ENCODE data around the gene LRRC9.

LRRC9 gene

DNA sequence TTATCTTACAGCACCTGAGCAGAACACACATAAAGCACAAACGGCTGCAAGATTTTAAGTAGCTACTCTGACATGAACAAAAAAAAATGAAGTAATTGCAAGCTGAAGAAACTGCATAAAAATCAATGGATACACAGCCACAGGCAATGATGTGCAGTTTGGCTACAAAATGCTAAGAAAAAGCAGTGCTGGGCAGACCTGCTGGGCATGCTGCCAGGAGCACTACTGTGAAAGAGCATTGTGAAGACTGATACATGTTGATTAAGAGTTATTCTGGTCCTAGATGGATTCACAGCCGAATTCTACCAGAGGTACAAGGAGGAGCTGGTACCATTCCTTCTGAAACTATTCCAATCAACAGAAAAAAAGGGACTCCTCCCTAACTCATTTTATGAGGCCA lies 29.3 kb upstream of the LRRC9 start:
- H3K27me3 ChIP-seq (ENCODE audit: control insufficient read depth in 3 of 3, insufficient read depth in 3 of 3, low read depth in 1 of 3, low read length in 3 of 3): peaks cover 0 to 4% (median 0%) of the 10 kb centered on the region in 3 experiments
- no peak overlapping the region for H3K4me3 ChIP-seq (ENCODE audit: low read length in 2 of 2)
- no peak overlapping the region for H4K8ac ChIP-seq (ENCODE audit: low read depth, low read length)
- H2BK15ac ChIP-seq (ENCODE audit: low read length): no peak overlapping the region
- no peaks in the 10 kb centered on the region for H3K36me3 ChIP-seq (replicated peaks in 1 of 2; ENCODE audit: control insufficient read depth in 2 of 2, insufficient read depth in 2 of 2, low read length in 2 of 2)
- H3K23ac ChIP-seq (ENCODE audit: low read depth, low read length, poor library complexity): no peak overlapping the region
- H3K9ac ChIP-seq (ENCODE audit: low read depth, low read length, poor library complexity): no peak overlapping the region
- no peak overlapping the region for H3K4me2 ChIP-seq (ENCODE audit: insufficient read depth, low read length, poor library complexity, severe bottlenecking)
- no CpG with 5 or more reads among the region's 2 CpGs for WGBS, 2 donors (ENCODE audit: extremely low coverage in 2 of 2, insufficient read length in 2 of 2, insufficient replicate concordance in 1 of 2)
- no peaks in the 10 kb centered on the region for H3K79me1 ChIP-seq (ENCODE audit: low read depth, low read length)
- no peak overlapping the region for H2BK120ac ChIP-seq (ENCODE audit: low read depth, low read length)
- no peak overlapping the region for H4K91ac ChIP-seq (ENCODE audit: low read depth, low read length, poor library complexity)
- H3K9me3 ChIP-seq (replicated peaks in 1 of 2; ENCODE audit: control insufficient read depth in 2 of 2, insufficient read depth in 1 of 2, low read depth in 1 of 2, low read length in 2 of 2): no peaks in the 10 kb centered on the region
- no peak for DNase-seq (ENCODE audit: low spot score)
- H2AFZ ChIP-seq (ENCODE audit: low read length): no peak overlapping the region
- no peak overlapping the region for H3K18ac ChIP-seq (ENCODE audit: low read length)
- no peak overlapping the region for H3K27ac ChIP-seq (replicated peaks; ENCODE audit: low read length)
- H2AK5ac ChIP-seq (ENCODE audit: low read depth, low read length): no peak overlapping the region
- H2BK5ac ChIP-seq (ENCODE audit: low read length): no peak overlapping the region
- no peak overlapping the region for H2BK12ac ChIP-seq (ENCODE audit: low read length)
- no peaks in the 10 kb centered on the region for H3K4me1 ChIP-seq (ENCODE audit: control insufficient read depth in 2 of 2, insufficient read depth in 1 of 2, low read depth in 1 of 2, low read length in 2 of 2)
- no peak overlapping the region for H3K14ac ChIP-seq (ENCODE audit: low read length)
- no peak overlapping the region for H3K4ac ChIP-seq (ENCODE audit: low read length)

GRCh38 chr14:59895721-59896120 lies 24.2 kb upstream of the LRRC9 start:
- no peak overlapping the region for H2AFZ ChIP-seq (ENCODE audit: low read length)
- no peaks in the 10 kb centered on the region for H3K4me1 ChIP-seq (ENCODE audit: control insufficient read depth in 2 of 2, insufficient read depth in 1 of 2, low read depth in 1 of 2, low read length in 2 of 2)
- DNase-seq (ENCODE audit: low spot score): no peak
- H2BK12ac ChIP-seq (ENCODE audit: low read length): no peak overlapping the region
- H3K18ac ChIP-seq (ENCODE audit: low read length): no peak overlapping the region
- H3K14ac ChIP-seq (ENCODE audit: low read length): no peak overlapping the region
- WGBS, 2 donors (ENCODE audit: extremely low coverage in 2 of 2, insufficient read length in 2 of 2, insufficient replicate concordance in 1 of 2): no CpG with 5 or more reads among the region's 1 CpG
- H3K23ac ChIP-seq (ENCODE audit: low read depth, low read length, poor library complexity): no peak overlapping the region
- H2BK15ac ChIP-seq (ENCODE audit: low read length): no peak overlapping the region
- no peak overlapping the region for H3K27ac ChIP-seq (replicated peaks; ENCODE audit: low read length)
- H4K8ac ChIP-seq (ENCODE audit: low read depth, low read length): no peak overlapping the region
- H4K91ac ChIP-seq (ENCODE audit: low read depth, low read length, poor library complexity): no peak overlapping the region
- no peaks in the 10 kb centered on the region for H3K9me3 ChIP-seq (replicated peaks in 1 of 2; ENCODE audit: control insufficient read depth in 2 of 2, insufficient read depth in 1 of 2, low read depth in 1 of 2, low read length in 2 of 2)
- no peak overlapping the region for H2AK5ac ChIP-seq (ENCODE audit: low read depth, low read length)
- H3K4ac ChIP-seq (ENCODE audit: low read length): no peak overlapping the region
- H2BK120ac ChIP-seq (ENCODE audit: low read depth, low read length): no peak overlapping the region
- no peaks in the 10 kb centered on the region for H3K36me3 ChIP-seq (replicated peaks in 1 of 2; ENCODE audit: control insufficient read depth in 2 of 2, insufficient read depth in 2 of 2, low read length in 2 of 2)
- H3K4me3 ChIP-seq (ENCODE audit: low read length in 2 of 2): no peak overlapping the region
- H3K4me2 ChIP-seq (ENCODE audit: insufficient read depth, low read length, poor library complexity, severe bottlenecking): no peak overlapping the region
- no peak overlapping the region for H3K9ac ChIP-seq (ENCODE audit: low read depth, low read length, poor library complexity)
- no peaks in the 10 kb centered on the region for H3K79me1 ChIP-seq (ENCODE audit: low read depth, low read length)
- peaks cover 0 to 13% (median 0%) of the 10 kb centered on the region in 3 experiments for H3K27me3 ChIP-seq (ENCODE audit: control insufficient read depth in 3 of 3, insufficient read depth in 3 of 3, low read depth in 1 of 3, low read length in 3 of 3)
- no peak overlapping the region for H2BK5ac ChIP-seq (ENCODE audit: low read length)

- H4K8ac ChIP-seq (ENCODE audit: low read depth, low read length): no peak overlapping the region
- H2BK15ac ChIP-seq (ENCODE audit: low read length): no peak overlapping the region
- no peak overlapping the region for H3K18ac ChIP-seq (ENCODE audit: low read length)
- no peak overlapping the region for H2AK5ac ChIP-seq (ENCODE audit: low read depth, low read length)
- no peaks in the 10 kb centered on the region for H3K79me1 ChIP-seq (ENCODE audit: low read depth, low read length)
- DNase-seq (ENCODE audit: low spot score): no peak
- no peaks in the 10 kb centered on the region for H3K4me1 ChIP-seq (ENCODE audit: control insufficient read depth in 2 of 2, insufficient read depth in 1 of 2, low read depth in 1 of 2, low read length in 2 of 2)
- H3K4me3 ChIP-seq (ENCODE audit: low read length in 2 of 2): no peak overlapping the region
- H3K14ac ChIP-seq (ENCODE audit: low read length): no peak overlapping the region
- H3K27me3 ChIP-seq (ENCODE audit: control insufficient read depth in 3 of 3, insufficient read depth in 3 of 3, low read depth in 1 of 3, low read length in 3 of 3): peaks cover 0 to 15% (median 0%) of the 10 kb centered on the region in 3 experiments
- no peak overlapping the region for H3K23ac ChIP-seq (ENCODE audit: low read depth, low read length, poor library complexity)
- no peak overlapping the region for H2BK12ac ChIP-seq (ENCODE audit: low read length)
- H3K27ac ChIP-seq (replicated peaks; ENCODE audit: low read length): no peak overlapping the region
- H3K4me2 ChIP-seq (ENCODE audit: insufficient read depth, low read length, poor library complexity, severe bottlenecking): no peak overlapping the region
- H2BK120ac ChIP-seq (ENCODE audit: low read depth, low read length): no peak overlapping the region
- H3K4ac ChIP-seq (ENCODE audit: low read length): no peak overlapping the region
- H4K91ac ChIP-seq (ENCODE audit: low read depth, low read length, poor library complexity): no peak overlapping the region
- H2BK5ac ChIP-seq (ENCODE audit: low read length): no peak overlapping the region
- H3K9me3 ChIP-seq (replicated peaks in 1 of 2; ENCODE audit: control insufficient read depth in 2 of 2, insufficient read depth in 1 of 2, low read depth in 1 of 2, low read length in 2 of 2): no peaks in the 10 kb centered on the region
- no peaks in the 10 kb centered on the region for H3K36me3 ChIP-seq (replicated peaks in 1 of 2; ENCODE audit: control insufficient read depth in 2 of 2, insufficient read depth in 2 of 2, low read length in 2 of 2)
- no peak overlapping the region for H3K9ac ChIP-seq (ENCODE audit: low read depth, low read length, poor library complexity)
- H2AFZ ChIP-seq (ENCODE audit: low read length): no peak overlapping the region
- WGBS, 2 donors (ENCODE audit: extremely low coverage in 2 of 2, insufficient read length in 2 of 2, insufficient replicate concordance in 1 of 2): no CpG with 5 or more reads among the region's 8 CpGs
Observed at GRCh38 chr14:59897757-59898383, 22.1 kb upstream of the LRRC9 start.

DNA sequence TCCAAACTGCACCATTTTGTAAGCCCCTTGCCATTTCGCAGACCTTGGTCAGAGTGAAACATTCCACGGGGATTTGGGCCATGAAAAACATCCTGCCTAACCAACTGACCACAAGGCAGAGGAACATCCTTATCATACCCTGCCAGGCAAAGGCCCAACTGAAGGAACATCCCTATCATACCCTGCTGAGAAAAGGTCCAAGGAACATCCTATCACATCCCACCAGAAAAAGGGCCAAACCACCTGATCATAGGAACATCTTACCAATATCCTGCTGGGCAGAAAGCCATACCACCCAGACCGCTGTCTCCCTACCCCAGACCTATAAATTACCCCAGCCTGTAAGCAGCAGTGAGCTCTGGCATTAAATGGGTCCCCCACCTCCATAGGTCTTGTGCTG lies 19.4 kb upstream of the LRRC9 start:
- no peak overlapping the region for H3K23ac ChIP-seq (ENCODE audit: low read depth, low read length, poor library complexity)
- no peak overlapping the region for H3K4ac ChIP-seq (ENCODE audit: low read length)
- H2AFZ ChIP-seq (ENCODE audit: low read length): no peak overlapping the region
- H3K4me3 ChIP-seq (ENCODE audit: low read length in 2 of 2): no peak overlapping the region
- no peaks in the 10 kb centered on the region for H3K36me3 ChIP-seq (replicated peaks in 1 of 2; ENCODE audit: control insufficient read depth in 2 of 2, insufficient read depth in 2 of 2, low read length in 2 of 2)
- no peak overlapping the region for H3K4me2 ChIP-seq (ENCODE audit: insufficient read depth, low read length, poor library complexity, severe bottlenecking)
- no peak overlapping the region for H2BK15ac ChIP-seq (ENCODE audit: low read length)
- no peaks in the 10 kb centered on the region for H3K4me1 ChIP-seq (ENCODE audit: control insufficient read depth in 2 of 2, insufficient read depth in 1 of 2, low read depth in 1 of 2, low read length in 2 of 2)
- no peak overlapping the region for H3K14ac ChIP-seq (ENCODE audit: low read length)
- no peak overlapping the region for H2BK120ac ChIP-seq (ENCODE audit: low read depth, low read length)
- peaks cover 0 to 18% (median 0%) of the 10 kb centered on the region in 3 experiments for H3K27me3 ChIP-seq (ENCODE audit: control insufficient read depth in 3 of 3, insufficient read depth in 3 of 3, low read depth in 1 of 3, low read length in 3 of 3)
- no peak overlapping the region for H2AK5ac ChIP-seq (ENCODE audit: low read depth, low read length)
- no peak overlapping the region for H4K91ac ChIP-seq (ENCODE audit: low read depth, low read length, poor library complexity)
- H3K18ac ChIP-seq (ENCODE audit: low read length): no peak overlapping the region
- no peak overlapping the region for H2BK12ac ChIP-seq (ENCODE audit: low read length)
- no peaks in the 10 kb centered on the region for H3K79me1 ChIP-seq (ENCODE audit: low read depth, low read length)
- no peak overlapping the region for H4K8ac ChIP-seq (ENCODE audit: low read depth, low read length)
- DNase-seq (ENCODE audit: low spot score): no peak
- no CpG with 5 or more reads among the region's 3 CpGs for WGBS, 2 donors (ENCODE audit: extremely low coverage in 2 of 2, insufficient read length in 2 of 2, insufficient replicate concordance in 1 of 2)
- no peaks in the 10 kb centered on the region for H3K9me3 ChIP-seq (replicated peaks in 1 of 2; ENCODE audit: control insufficient read depth in 2 of 2, insufficient read depth in 1 of 2, low read depth in 1 of 2, low read length in 2 of 2)
- no peak overlapping the region for H2BK5ac ChIP-seq (ENCODE audit: low read length)
- no peak overlapping the region for H3K27ac ChIP-seq (replicated peaks; ENCODE audit: low read length)
- H3K9ac ChIP-seq (ENCODE audit: low read depth, low read length, poor library complexity): no peak overlapping the region
